Suprapubic skin (tissue), 4 donors: ENCODE data around the gene TFPI.

Source experiments
- CTCF ChIP-seq, 2 donors: fragments of 200-600 bp in 1 of 2; fragments of 450-650 bp in 1 of 2; sonication (generic) in 1 of 2; IDR thresholded peaks; one replicate each; pipeline ENCODE4 v1.5.1; 2016 to 2019; ENCODE audit warnings: antibody characterized with exemption in 2 of 2, mild to moderate bottlenecking in 1 of 2, moderate library complexity in 1 of 2
- EP300 ChIP-seq: sonication (generic); formaldehyde crosslinking; IDR thresholded peaks from one replicate; pipeline ENCODE4 v1.6.1; 2017; ENCODE audit warnings: antibody characterized with exemption
- POLR2A ChIP-seq, 2 donors: fragments of 450-650 bp; IDR thresholded peaks; one replicate each; pipeline ENCODE4 v1.6.1; 2017; ENCODE audit warnings: antibody characterized with exemption in 2 of 2, mild to moderate bottlenecking in 2 of 2, moderate library complexity in 2 of 2
- POLR2AphosphoS5 ChIP-seq, 3 donors: sonication (generic); formaldehyde crosslinking; IDR thresholded peaks; one replicate each; pipeline ENCODE4 v1.6.1; 2017; ENCODE audit warnings: antibody characterized with exemption in 3 of 3

GRCh38 chr2:187506416-187506815, 47.8 kb downstream of the TFPI start:
- no peak for TF ChIP-seq POLR2AphosphoS5 (IDR thresholded peaks at IDR 0.05)
- TF ChIP-seq CTCF (IDR thresholded peaks at IDR 0.05), result no peak
- TF ChIP-seq POLR2A (IDR thresholded peaks at IDR 0.05), result no peak
- no peak for TF ChIP-seq EP300
